Mammary epithelial cell (primary cell): ENCODE results near the gene SLC15A3.

Experiments
- EZH2 ChIP-seq: IDR thresholded peaks from 2 replicates; pipeline ENCODE4 v1.6.1; 2012; ENCODE audit warnings: low read length, inconsistent platforms, borderline replicate concordance
- TF ChIP-seq, protein P1 (sequence below), 2 donors: IDR thresholded peaks in 1 of 2; conservative IDR thresholded peaks in 1 of 2; 2 replicates each; pipeline ENCODE4 v1.5.1; 2011 to 2012; ENCODE audit warnings: inconsistent platforms in 2 of 2, low read length in 2 of 2, mild to moderate bottlenecking in 2 of 2, control low read depth in 1 of 2, low read depth in 1 of 2; ENCODE audit not compliant: insufficient read depth in 1 of 2; ENCODE audit errors: extremely low read depth in 1 of 2

DNA sequence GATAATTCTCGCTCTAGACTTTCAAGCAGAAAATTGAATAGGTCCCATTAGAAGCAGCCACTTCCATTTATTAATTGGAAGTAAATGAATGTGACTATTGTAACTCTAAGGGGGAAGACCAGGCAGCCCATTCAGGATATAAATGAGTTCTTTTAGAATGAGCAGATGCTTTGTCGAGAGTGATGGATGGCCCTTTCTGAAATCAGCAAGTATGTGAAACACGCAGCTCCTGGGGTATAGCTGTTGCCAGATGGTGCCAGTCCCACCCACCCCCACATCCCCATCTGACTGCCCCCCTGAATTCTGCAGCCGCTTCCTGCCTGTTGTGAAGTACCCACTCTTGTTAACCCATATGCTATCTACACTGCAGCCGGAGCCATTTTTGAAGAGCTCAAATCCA lies 3.7 kb downstream of the SLC15A3 start:
- TF ChIP-seq, protein P1, sequence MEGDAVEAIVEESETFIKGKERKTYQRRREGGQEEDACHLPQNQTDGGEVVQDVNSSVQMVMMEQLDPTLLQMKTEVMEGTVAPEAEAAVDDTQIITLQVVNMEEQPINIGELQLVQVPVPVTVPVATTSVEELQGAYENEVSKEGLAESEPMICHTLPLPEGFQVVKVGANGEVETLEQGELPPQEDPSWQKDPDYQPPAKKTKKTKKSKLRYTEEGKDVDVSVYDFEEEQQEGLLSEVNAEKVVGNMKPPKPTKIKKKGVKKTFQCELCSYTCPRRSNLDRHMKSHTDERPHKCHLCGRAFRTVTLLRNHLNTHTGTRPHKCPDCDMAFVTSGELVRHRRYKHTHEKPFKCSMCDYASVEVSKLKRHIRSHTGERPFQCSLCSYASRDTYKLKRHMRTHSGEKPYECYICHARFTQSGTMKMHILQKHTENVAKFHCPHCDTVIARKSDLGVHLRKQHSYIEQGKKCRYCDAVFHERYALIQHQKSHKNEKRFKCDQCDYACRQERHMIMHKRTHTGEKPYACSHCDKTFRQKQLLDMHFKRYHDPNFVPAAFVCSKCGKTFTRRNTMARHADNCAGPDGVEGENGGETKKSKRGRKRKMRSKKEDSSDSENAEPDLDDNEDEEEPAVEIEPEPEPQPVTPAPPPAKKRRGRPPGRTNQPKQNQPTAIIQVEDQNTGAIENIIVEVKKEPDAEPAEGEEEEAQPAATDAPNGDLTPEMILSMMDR (conservative IDR thresholded peaks at IDR 0.05 in 1 of 2, IDR thresholded peaks at IDR 0.05 in 1 of 2; ENCODE audit: extremely low read depth in 1 of 2, insufficient read depth in 1 of 2, low read depth in 1 of 2, low read length in 2 of 2): no peak
- TF ChIP-seq EZH2: no peak
